Chondrocyte (in vitro differentiated cells): ENCODE results near the gene TYW1B. TPM values are rescaled to one million over a fixed set of nuclear protein-coding genes. Genes with fewer than 3 reads are reported as not detected.
"Not testable (repeated sequence)": the region's sequence is repeated elsewhere in the genome, so short reads cannot be mapped to it uniquely, and the experiment has no call there.

ENCODE experiments used
- DNase-seq: peaks from one replicate; pipeline ENCODE4 v3.0.0; 2021; ENCODE audit warnings: mixed read lengths, low spot score
- H3K27ac Mint-ChIP-seq: one replicate; pipeline ENCODE4 v1.8.0; 2021; ENCODE audit warnings: mild to moderate bottlenecking, moderate library complexity, mixed read lengths; ENCODE audit not compliant: unreplicated experiment
- H3K27me3 Mint-ChIP-seq: 2 replicates; pipeline ENCODE4 v1.8.0; 2021; ENCODE audit warnings: low read depth, mixed read lengths
- H3K36me3 Mint-ChIP-seq: 2 replicates; pipeline ENCODE4 v1.8.0; 2021; ENCODE audit warnings: low read depth, mixed read lengths
- H3K4me1 Mint-ChIP-seq: 2 replicates; pipeline ENCODE4 v1.8.0; 2021; ENCODE audit warnings: low read depth, mild to moderate bottlenecking, mixed read lengths
- H3K4me3 Mint-ChIP-seq: one replicate; pipeline ENCODE4 v1.8.0; 2021; ENCODE audit warnings: mild to moderate bottlenecking, moderate library complexity, mixed read lengths; ENCODE audit not compliant: unreplicated experiment
- H3K9me3 Mint-ChIP-seq: 2 replicates; pipeline ENCODE4 v1.8.0; 2021; ENCODE audit warnings: low read depth, mixed read lengths
- total RNA-seq: library from RNA; stranded (reverse); gene quantifications from 3 replicates; pipeline ENCODE4 v1.2.1, GENCODE V29; 2021
- TF ChIP-seq, protein P1 (sequence below): fragments of 200-600 bp; sonication (generic); IDR thresholded peaks from 2 replicates; pipeline ENCODE4 v1.5.0; 2021; ENCODE audit warnings: antibody characterized with exemption, mild to moderate bottlenecking, moderate library complexity

TYW1B gene
- total RNA-seq, 1 donor from 2014 or later, result 1.2 TPM

- Mint-ChIP-seq H3K4me1 (peaks cover 27% of the 10 kb centered on the region), H3K4me3 (peak overlapping the region; percentile 89), H3K27ac (peak overlapping the region; percentile 96)
- H3K27me3 Mint-ChIP-seq, H3K36me3 Mint-ChIP-seq, H3K9me3 Mint-ChIP-seq, DNase-seq: not testable (repeated sequence)
- TF ChIP-seq, protein P1, sequence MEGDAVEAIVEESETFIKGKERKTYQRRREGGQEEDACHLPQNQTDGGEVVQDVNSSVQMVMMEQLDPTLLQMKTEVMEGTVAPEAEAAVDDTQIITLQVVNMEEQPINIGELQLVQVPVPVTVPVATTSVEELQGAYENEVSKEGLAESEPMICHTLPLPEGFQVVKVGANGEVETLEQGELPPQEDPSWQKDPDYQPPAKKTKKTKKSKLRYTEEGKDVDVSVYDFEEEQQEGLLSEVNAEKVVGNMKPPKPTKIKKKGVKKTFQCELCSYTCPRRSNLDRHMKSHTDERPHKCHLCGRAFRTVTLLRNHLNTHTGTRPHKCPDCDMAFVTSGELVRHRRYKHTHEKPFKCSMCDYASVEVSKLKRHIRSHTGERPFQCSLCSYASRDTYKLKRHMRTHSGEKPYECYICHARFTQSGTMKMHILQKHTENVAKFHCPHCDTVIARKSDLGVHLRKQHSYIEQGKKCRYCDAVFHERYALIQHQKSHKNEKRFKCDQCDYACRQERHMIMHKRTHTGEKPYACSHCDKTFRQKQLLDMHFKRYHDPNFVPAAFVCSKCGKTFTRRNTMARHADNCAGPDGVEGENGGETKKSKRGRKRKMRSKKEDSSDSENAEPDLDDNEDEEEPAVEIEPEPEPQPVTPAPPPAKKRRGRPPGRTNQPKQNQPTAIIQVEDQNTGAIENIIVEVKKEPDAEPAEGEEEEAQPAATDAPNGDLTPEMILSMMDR, result peak; percentile 79
Observed at GRCh38 chr7:72829687-72830354, 1.8 kb upstream of the TYW1B start.

DNA sequence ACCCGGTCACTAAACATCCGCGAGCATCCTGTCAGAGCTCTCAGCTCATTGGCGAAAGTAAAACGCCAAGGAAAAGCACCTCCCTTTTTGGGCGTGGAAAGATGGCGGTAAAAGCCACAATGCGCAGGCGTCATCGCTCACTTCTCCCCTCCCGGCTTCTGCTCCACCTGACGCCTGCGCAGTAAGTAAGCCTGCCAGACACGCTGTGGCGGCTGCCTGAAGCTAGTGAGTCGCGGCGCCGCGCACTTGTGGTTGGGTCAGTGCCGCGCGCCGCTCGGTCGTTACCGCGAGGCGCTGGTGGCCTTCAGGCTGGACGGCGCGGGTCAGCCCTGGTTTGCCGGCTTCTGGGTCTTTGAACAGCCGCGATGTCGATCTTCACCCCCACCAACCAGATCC, 1.3 kb upstream of the TYW1B start:
- DNase-seq, result peak; percentile 97
- peaks cover 27% of the 10 kb centered on the region for H3K4me1 Mint-ChIP-seq
- peak overlapping the region; percentile 89 for H3K4me3 Mint-ChIP-seq
- H3K27me3 Mint-ChIP-seq, H3K9me3 Mint-ChIP-seq, H3K36me3 Mint-ChIP-seq: not testable (repeated sequence)
- H3K27ac Mint-ChIP-seq, result peak overlapping the region; percentile 96

- not testable (repeated sequence) for H3K9me3 Mint-ChIP-seq, DNase-seq, H3K27me3 Mint-ChIP-seq, H3K36me3 Mint-ChIP-seq, H3K4me3 Mint-ChIP-seq
- Mint-ChIP-seq H3K27ac (peak overlapping the region; percentile 77), H3K4me1 (peaks cover 13% of the 10 kb centered on the region)
- TF ChIP-seq, protein P1, result peak; percentile 77
Observed at GRCh38 chr7:72823765-72824732, 4.0 kb downstream of the TYW1B start.

- H3K36me3 Mint-ChIP-seq, H3K4me1 Mint-ChIP-seq: not testable (repeated sequence)
Observed at GRCh38 chr7:72822497-72822896, 5.5 kb downstream of the TYW1B start.

DNA sequence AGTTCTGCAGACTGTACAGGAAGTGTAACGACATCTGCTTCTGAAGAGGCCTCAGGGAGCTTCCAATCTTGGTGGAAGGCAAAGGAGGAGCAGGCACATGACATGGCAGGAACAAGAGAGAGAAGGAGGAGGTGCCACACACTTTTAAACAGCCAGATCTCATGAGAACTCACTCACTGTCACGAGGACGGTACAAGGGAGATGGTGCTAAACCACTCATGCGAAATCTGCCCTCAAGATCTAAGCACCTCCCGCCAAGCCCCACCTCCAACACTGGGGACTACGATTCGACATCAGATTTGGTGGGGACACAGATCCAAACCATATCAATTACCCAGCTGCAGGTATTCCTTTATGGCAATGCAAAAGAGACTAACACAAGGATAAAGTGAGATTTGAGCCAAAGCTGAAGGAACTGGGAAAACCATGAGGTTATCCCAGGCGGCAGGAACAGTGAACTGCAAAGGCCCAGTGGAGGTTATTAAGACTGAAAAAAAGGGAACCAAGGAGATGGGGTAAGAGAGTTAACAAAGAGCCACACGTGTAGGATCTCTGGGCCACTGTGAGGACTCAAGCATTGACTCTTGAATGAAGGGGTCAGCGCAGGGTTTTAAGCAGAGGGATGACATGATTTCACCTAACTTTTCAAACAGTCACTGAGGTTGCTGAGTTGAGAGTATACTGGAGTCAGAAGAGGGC, 9.2 kb downstream of the TYW1B start:
- H3K4me3 Mint-ChIP-seq, H3K36me3 Mint-ChIP-seq, H3K4me1 Mint-ChIP-seq, H3K9me3 Mint-ChIP-seq, H3K27ac Mint-ChIP-seq, DNase-seq, H3K27me3 Mint-ChIP-seq: not testable (repeated sequence)

More at GRCh38 chr7:72822497-72822896, 5.5 kb downstream of the TYW1B start:
- not testable (repeated sequence) for H3K9me3 Mint-ChIP-seq, DNase-seq, H3K27ac Mint-ChIP-seq, H3K27me3 Mint-ChIP-seq, H3K4me3 Mint-ChIP-seq

- H3K27me3 Mint-ChIP-seq, H3K27ac Mint-ChIP-seq, DNase-seq, H3K4me3 Mint-ChIP-seq, H3K36me3 Mint-ChIP-seq, H3K9me3 Mint-ChIP-seq, H3K4me1 Mint-ChIP-seq: not testable (repeated sequence)
Observed at GRCh38 chr7:72817661-72818060, 10.3 kb downstream of the TYW1B start.

- not testable (repeated sequence) for H3K4me1 Mint-ChIP-seq, H3K4me3 Mint-ChIP-seq, H3K27me3 Mint-ChIP-seq, H3K36me3 Mint-ChIP-seq, H3K27ac Mint-ChIP-seq, DNase-seq, H3K9me3 Mint-ChIP-seq
Observed at GRCh38 chr7:72816370-72817157, 11.4 kb downstream of the TYW1B start.

GRCh38 chr7:72810437-72810836, 17.6 kb downstream of the TYW1B start:
- peaks cover 13% of the 10 kb centered on the region for H3K36me3 Mint-ChIP-seq
- H3K4me3 Mint-ChIP-seq, H3K4me1 Mint-ChIP-seq, DNase-seq, H3K27me3 Mint-ChIP-seq, H3K27ac Mint-ChIP-seq, H3K9me3 Mint-ChIP-seq: not testable (repeated sequence)

DNA sequence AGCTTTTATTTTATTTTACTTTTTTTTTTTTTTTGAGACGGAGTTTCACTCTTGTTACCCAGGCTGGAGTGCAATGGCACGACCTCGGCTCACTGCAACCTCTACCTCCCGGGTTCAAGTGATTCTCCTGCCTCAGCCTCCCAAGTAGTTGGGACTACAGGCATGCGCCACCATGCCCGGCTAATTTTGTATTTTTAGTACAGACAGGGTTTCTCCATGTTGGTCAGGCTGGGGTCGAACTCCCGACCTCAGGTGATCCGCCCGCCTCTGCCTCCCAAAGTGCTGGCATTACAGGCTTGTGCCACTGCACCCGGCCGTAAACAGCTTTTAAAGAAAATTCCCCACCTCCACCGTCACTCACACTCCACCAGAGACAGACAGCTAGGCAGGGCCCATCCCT, 19.5 kb downstream of the TYW1B start:
- H3K4me1 Mint-ChIP-seq, H3K27ac Mint-ChIP-seq, H3K27me3 Mint-ChIP-seq, H3K4me3 Mint-ChIP-seq, DNase-seq, H3K9me3 Mint-ChIP-seq: not testable (repeated sequence)
- peaks cover 14% of the 10 kb centered on the region for H3K36me3 Mint-ChIP-seq

GRCh38 chr7:72806851-72807250, 21.1 kb downstream of the TYW1B start:
- Mint-ChIP-seq H3K4me1 (peaks cover 10% of the 10 kb centered on the region), H3K36me3 (peaks cover 14% of the 10 kb centered on the region)
- H3K27ac Mint-ChIP-seq, H3K4me3 Mint-ChIP-seq, H3K27me3 Mint-ChIP-seq, DNase-seq, H3K9me3 Mint-ChIP-seq: not testable (repeated sequence)
